Fibroblast of gingiva (primary cell): ENCODE measurements around the gene FCMR.
"Not testable (repeated sequence)": the region's sequence is repeated elsewhere in the genome, so short reads cannot be mapped to it uniquely, and the experiment has no call there.

Experiments
- DNase-seq: peaks from one replicate; pipeline ENCODE4 v3.0.0-alpha.2; 2011; ENCODE audit warnings: low read depth

Gene FCMR

DNA sequence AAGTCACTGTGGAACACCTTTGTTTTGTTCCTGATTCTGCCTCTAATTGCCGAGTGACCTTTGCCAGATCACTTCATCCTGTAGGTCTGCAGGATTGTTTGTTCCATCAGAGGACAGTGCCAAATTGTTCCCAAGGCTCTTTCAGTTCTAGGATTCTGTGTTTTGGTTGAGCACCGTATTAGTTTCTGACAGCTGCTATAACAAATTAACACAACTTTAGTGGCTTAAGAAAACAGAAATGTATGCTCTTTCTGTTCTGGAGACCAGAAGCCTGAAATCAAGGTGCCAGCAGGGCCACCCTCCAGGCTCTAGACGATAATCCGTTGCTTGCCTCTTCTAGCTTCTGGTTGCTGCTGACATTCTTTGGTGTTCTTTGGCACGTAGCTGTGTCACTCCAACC is 27.9 kb upstream of the FCMR start:
- DNase-seq, result no peak

DNA sequence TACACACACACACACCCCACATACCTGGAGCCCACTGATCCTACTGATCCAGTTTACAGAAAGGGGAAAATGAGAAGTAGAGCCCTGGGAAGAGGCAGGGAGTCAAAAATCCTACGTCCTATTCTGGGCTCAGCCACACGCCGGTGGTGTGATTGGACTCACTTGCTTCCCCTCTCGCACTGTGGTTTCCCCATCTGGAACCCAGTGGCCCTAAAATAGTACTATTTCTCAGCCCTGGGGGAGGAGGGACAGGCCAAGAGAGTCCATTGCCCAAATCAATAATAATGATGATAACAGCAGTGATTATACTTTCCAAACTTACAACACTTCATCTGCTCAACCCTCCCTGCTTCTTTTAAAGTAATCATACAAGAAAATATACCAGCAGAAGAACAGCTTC is 27.5 kb upstream of the FCMR start:
- no peak for DNase-seq

DNA sequence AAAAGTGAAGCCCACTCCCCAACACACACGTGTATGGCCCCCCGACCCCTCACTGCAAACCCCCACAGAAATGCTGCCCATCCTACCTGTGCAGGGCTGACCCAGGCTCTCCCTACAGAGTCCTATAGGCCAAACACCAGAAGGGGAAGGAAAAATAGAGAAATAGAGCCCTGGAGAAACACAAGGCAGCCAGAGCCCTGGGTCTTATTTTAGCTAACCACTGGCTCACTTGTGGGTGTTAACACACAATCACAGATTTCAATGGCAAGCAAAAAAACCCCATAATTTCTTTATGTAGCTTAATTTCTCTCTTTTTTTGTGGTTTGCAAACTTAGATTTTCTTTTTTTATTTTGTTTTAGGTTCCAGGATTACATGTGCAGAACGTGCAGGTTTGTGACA is 25.5 kb upstream of the FCMR start:
- no peak for DNase-seq

DNA sequence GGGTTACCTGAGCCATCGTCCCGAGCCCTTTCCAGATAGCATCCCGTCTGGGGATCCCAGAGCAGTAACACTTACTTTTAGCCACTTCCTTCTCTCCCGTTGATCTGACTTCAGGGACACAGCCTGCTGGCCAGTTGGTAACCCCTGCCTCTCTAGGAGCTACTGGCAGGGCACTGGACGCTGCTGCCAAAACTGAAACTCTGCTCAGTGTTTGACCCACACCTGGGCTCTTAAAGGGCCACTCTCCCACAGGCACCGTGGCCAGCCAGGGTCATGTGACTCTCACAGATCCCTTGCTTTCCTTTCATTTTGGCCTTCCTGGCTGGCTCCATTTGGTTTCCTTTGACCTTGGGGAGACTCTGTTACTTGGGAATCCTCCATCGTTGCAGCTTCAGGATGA is 24.5 kb upstream of the FCMR start, which contains the start of gene PIGR:
TSS of gene PIGR (minus strand) at position 206 of the 400 bp plus-strand sequence. CDS start 5,935 bp downstream, outside the sequence.
- no peak for DNase-seq

DNA sequence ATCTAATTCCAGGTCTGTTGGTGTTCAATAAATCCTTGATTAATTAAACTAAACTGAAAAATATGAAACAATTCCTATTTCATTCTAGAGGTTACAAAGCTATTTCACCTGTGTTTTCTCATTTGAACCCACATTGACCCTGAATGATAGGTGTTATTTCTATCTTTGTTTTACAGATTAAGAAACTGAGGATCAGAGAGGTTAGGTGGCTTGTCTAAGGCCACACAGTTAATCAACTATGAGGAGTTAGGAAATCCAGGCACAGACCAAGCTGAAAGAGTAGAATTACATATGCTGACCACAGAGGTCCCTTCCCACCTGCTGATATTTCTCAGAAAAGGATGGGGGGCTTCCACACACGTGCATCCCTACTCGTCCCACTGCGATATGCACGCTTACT is 24.0 kb upstream of the FCMR start:
- no peak for DNase-seq

DNA sequence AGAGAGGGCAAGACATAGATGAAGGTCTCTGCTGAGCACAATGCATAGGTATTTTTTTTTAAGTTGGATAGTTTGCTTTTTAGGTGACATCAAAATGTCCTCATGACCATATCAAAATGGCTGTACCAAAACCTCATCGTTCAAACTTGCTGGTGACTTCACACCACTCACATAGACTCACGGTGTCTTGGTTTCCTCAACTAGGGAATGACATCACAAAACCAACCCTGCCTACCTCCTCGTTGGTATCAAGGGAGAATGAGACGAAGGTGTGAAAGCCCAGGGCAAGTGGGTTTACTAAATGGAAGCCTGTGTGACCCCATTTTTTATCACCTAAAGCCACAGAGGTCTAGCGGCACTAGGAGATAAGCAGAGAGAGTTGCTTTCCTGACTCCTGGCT is 23.0 kb upstream of the FCMR start:
- DNase-seq, result no peak

DNA sequence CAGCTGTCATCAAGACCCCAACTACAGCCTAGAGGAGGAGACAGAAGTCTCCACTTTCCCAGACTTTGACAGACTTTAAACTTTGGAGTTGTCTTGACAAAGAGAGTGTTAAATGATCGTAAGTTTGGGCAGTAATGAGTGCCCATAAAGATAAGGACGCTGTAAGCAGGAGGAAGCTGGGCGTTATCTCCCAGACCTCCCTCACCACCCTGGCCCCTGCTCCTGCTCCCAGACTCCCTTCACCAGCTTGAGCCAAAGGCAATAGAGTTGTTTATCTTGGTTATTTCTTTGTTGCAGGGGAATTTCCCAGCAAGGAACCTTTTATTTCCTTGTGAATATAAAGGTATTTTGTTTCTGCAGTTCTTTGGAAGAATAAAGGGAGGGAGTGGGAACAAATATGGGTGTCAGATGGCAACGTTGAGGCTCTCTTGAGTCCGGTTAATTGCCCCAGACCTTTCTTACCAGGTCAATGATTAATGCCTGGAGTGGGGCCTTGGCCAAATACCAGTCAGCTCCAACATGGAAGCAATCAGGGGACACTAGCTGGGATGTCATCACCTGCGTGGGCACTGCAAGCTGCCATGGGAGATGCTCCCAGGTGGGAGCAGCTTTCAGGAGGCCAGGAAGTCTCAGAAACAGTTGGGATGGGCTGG is 20.2 kb upstream of the FCMR start:
- DNase-seq, result no peak

DNA sequence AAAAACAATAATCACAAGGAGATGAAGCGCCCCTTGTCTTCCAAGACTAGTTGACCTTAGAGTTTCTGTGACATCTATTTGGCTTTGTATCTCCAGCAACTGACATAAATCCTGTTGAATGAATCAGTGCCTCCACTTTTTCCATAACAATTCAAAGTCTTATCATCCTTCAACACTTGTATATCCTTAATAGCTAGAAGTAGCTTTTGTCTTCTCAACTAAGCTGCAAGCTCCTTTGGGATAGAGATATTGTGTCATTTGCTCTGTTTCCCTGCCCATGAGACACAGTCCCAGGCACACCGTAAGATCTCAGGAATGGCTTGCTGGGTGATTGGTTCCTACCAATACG is 18.8 kb upstream of the FCMR start:
- DNase-seq, result no peak

DNA sequence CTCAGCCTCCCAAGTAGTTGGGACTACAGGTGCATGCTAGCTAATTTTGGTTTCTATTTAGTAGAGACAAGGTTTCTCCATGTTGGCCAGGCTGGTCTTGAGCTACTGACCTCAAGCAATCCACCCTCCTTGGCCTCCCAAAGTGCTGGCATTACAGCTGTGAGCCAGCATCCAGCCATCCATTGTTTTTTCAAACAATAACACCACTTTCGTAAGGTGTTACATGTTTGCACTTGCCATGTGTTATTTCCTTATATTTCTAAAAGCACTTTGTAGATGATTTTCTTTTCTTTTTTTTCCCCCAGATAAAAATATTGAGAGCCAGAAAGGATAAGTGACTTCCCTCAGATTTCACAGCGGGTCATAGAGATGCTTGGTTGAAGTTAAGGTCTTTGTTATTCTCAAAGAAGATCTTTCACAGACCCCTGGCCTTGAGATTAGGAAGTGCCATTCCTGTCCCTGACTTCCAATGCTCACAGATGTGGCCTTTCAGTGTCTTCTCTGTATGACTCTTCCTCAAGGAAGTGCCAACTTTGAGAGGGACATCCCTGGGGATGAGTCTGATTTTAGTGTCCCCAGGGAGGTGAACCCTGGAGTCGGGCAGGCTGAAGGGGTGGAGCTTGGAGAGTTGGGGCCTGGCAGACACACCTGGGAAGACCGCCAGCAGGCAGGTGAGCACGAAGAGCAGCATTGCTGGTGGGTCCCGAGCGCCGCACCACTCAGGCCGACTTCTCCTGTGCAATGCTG is 18.3 kb upstream of the FCMR start:
- DNase-seq, result no peak

DNA sequence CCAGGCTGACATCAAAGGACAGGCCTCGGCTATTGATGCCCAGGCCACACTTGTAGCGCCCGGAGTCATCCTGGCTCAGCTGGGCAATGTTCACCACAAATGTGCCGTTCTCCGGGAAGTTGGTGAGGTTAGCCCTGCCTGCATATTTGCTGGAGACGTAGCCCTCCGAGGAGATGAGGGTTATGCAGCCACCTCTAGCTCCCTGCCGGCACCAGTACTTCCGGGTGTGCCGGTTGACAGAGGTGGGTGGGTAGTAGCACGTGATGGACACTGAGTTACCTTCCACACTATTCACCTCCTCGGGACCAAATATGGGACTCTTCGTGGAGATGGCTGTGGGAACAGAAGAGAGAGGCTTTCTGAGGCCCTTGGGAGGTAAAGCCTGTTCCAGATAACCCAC is 17.4 kb upstream of the FCMR start:
- no peak for DNase-seq

DNA sequence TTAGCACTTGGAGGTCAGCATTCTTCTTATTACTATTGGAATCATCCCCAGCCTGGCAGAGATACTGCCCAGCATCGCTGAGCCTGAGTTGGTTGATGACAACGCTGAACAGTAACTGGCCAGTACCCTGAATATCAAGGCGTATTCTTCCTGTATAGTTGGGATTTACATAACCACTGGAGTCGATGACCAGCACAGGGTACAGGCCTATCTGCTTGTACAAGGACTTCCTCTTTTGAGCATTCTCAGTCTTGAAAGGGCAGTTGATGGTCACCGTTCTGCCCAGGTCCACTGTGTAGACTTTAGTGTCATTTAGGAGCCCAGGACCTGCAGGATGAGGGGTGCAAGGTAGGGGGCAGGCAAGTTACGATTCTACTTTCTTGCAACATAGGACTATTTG is 15.7 kb upstream of the FCMR start:
- DNase-seq, result no peak

DNA sequence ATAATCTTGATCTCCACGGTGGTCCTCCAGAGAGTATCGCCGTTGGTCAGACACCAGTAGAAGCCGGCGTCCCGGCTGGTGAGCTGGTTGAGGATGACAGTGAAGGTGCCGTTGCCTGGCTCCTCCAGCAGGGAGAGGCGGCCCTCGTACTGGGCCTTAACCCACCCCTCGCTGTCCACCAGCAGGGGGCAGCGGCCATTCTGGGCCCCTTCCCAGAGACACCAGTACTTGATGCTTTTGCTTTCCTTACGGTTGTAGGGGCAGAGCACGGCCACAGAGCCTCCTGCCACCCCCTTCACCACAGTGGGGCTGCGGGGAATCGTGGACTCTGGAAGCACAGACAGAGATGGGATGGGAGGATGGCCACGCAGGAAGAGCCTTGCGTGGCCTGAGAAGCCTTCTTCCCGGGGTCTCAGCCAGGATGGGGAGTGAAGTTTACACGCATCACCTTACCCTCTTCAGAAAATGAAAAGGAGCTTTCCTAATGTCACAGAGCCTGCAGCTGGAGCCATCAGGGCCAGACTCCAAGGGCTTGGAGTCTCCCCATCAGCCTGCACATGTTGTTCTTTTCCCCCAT is 13.8 kb upstream of the FCMR start:
- no peak for DNase-seq

DNA sequence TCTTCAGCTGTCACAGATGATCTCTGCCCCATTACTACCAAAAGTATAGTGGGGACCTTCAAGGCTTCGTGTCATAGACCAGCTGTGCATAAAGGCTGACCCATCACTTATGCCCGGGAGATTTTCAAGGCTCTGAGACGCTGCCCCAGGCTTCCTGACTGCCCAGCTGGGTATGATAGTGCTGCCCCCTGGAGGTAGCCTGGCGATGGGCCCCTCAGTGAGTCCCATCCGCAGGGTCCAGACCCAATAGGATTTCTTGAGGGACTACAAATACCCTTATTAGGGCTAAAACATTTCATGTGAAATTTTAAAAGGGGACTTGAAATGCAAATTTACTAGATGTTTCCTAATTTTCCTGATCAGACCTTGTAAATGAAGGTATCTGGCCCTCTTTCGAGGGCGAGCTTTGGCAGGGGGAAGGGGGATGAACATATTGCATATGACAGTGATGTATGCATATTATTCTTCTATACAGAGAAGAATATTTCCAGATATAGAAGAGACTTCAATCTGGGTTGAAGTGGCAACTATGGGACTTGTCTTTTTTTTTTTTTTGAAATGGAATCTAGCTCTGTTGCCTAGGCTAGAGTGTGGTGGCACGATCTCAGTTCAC is 11.7 kb upstream of the FCMR start:
- no peak for DNase-seq

DNA sequence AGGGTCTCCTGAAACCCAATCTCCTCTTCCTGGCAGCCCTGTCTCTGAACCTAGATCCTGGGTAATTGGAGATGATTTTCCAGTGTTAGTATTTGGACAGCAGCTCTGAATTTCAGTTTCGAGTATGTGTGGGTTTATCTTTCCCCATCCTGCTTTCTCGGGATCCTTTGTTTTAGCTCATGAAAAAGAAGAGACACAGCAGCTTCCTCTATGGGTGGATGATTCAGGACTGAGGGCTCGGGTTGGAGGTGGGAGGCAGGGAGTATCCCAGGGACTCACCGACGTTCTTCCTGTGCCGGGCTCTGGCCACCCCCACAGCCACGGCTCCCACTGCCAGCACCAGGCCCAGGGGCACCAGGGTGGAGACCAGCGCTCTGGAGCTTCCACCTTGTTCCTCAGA is 10.4 kb upstream of the FCMR start:
- DNase-seq, result no peak

DNA sequence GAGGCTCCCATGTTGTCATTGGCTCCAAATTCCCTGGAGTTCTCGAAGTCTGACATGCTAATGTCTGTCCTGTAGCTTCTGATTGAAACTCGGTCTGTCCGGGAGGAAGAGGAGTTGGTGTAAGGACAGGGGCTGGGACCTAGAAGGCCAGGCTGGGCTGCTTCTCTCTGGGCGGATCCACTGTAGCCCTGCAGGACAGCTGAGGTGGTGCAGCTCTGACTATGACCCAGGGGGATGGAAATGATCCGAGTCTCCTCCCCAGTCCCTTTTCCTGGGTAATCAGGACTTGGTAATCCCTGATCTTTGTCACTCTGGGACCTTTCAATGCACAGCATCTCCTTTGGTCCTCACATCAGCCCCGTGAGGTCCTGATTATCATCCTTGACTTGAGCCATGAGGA is 10.0 kb upstream of the FCMR start:
- DNase-seq, result no peak

DNA sequence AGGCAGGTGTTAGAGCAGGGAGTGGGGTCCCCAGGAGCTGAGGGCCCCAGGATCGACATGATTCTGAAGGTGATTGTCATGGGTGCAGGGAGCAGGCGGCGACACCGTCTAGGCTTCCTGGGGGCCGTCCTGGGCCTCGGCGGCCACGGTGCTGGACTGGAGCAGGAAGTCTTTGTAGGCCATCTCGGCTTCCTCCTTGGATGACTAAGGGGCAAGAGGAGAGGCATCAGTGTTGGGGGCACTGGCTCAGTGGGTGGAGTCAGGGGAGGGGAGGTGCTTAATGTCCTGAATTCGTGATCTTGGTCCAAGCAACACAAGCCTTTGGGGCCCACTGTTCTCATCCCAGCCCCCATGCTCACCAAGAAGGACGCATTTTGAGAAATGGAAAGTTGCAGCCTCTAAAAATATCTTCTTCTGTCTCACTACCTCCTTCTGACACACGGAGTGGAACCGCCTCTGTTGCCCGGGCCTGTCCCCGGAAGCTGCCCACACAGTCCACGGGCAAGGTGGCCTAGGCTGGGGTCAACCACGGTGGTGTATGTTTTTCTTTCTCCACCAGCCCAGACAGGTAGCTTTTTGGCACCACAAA is 8.6 kb upstream of the FCMR start:
- DNase-seq, result no peak

DNA sequence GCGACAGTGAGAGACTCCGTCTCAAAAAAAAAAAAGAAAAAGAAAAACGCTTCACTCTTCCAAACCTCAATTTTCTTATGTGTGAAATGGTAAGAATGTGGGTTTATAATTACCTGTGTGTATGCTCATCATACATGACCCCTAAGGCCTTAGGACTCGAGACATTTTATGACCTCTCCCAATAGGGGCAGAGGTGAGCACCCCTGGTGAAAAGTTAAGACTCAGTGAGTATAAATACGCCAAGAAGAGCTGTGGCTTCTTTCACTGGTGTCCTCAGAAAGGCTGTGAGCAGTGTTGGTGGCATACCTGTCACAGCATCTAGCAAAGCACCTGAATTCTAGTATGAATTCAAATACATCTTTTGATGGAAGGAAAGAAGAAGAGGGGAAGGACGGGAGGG is 7.8 kb upstream of the FCMR start:
- DNase-seq, result no peak

DNA sequence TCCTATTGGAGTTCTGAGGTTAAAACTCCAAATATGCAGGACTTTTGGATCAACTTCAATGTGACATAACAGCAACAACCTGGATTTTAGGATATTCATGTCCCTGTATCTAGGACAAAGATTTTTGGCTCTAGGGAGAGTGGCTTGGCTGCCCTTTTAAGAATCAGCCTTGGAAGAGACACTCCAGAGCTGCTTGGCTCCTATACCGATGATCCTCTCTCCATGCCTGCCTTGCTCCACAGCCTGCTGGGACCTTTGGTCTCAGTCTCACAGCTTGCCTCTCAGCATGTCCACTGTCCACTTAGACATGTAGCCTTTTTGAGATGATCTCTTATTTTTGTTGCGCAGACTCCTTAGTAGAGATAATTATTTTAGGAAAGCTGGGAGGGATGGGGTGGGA is 4.5 kb upstream of the FCMR start:
- no peak for DNase-seq

DNA sequence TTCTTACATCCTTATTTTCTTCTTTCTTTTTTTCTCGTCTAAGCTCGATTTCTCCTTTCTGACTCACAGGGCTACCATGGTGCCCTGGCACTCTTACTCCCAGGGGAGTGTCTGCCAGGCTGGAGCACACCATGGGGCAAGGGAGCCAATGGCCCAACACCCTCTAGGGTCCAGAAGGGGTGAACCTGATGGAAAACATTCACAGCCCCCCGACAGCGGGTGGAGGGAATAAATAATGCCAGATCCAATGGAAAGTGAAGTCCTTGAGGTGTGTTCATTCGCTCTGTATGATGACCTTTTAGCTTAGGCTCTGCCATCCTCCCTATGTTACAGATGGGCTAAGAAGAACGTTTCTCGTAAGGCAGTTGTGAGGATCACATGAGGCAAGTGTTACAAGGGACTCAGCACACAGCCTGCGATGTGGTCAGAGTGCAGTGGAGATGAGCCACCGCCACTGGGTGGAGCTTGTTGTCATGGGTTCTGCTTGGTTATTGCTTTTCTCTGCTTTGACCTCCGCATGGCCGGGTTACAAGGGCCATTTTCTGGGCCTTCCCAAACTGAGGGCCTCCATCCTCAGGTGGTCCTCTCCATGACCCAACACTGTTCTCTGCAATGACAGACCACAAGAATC is 3.5 kb upstream of the FCMR start:
- DNase-seq, result no peak

DNA sequence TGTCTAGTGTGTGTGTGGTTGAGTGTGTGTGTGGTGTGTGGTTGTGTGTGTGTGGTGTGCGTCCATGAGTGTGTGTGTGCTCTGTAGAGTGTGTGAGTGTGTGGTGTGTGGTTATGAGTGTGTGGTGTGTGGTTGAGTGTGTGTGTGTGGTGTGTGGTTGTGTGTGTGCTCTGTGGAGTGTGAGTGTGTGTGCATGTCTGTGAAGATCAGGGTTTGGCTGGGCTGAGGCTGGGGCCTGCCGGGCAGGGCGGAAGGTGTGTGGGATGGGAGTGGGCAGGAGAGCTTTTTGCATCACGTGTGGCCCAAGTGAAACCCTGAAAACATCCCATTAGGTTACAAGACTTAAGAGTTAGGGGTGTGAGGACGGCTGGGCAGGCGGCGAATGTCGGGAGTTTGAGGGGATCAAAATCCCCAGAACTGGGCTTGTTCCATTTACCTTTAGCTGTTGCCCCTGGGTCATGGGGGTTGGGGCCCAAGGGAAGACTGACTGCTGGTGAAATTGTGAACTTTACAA is 2.9 kb upstream of the FCMR start:
- DNase-seq, result no peak

DNA sequence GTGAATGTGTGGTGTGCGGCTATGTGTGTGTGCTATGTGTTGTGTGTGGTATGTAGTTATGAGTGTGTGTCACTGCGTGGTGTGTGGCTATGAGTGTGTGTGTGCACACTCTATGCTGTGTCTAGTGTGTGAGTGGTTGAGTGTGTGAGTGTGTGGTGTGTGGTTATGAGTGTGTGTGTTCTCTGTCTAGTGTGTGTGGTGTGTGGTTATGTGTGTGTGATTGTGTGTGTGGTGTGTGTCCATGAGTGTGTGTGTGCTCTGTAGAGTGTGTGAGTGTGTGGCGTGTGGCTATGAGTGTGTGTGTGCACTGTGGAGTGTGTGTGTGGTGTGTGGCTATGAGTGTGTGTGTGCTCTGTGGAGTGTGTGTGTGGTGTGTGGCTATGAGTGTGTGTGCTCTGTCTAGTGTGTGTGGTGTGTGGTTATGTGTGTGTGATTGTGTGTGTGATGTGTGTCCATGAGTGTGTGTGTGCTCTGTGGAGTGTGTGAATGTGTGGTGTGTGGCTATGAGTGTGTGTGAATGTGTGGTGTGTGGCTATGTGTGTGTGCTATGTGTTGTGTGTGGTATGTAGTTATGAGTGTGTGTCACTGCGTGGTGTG is 2.3 kb upstream of the FCMR start:
- DNase-seq, result not testable (repeated sequence)
